Glutamatergic neuron (in vitro differentiated cells): ENCODE data around the gene KMT2E. TPM values are rescaled to one million over a fixed set of nuclear protein-coding genes. Genes with fewer than 3 reads are reported as not detected.
"Not testable (repeated sequence)": the region's sequence is repeated elsewhere in the genome, so short reads cannot be mapped to it uniquely, and the experiment has no call there.

Experiments used
- DNase-seq: peaks from one replicate; pipeline ENCODE4 v3.0.0; 2022
- H3K27ac Mint-ChIP-seq: one replicate; pipeline ENCODE4 v1.8.0; 2020; ENCODE audit warnings: mild to moderate bottlenecking, mixed read lengths, inconsistent platforms; ENCODE audit not compliant: unreplicated experiment
- H3K27me3 Mint-ChIP-seq: one replicate; pipeline ENCODE4 v1.8.0; 2020; ENCODE audit warnings: mild to moderate bottlenecking, moderate library complexity, mixed read lengths, inconsistent platforms; ENCODE audit not compliant: unreplicated experiment
- H3K36me3 Mint-ChIP-seq: one replicate; pipeline ENCODE4 v1.8.0; 2020; ENCODE audit warnings: mild to moderate bottlenecking, mixed read lengths, inconsistent platforms; ENCODE audit not compliant: unreplicated experiment
- H3K4me1 Mint-ChIP-seq: one replicate; pipeline ENCODE4 v1.8.0; 2020; ENCODE audit warnings: mild to moderate bottlenecking, low read depth, mixed read lengths, inconsistent platforms; ENCODE audit not compliant: unreplicated experiment
- H3K4me3 Mint-ChIP-seq: one replicate; pipeline ENCODE4 v1.8.0; 2020; ENCODE audit warnings: mild to moderate bottlenecking, mixed read lengths, inconsistent platforms; ENCODE audit not compliant: unreplicated experiment
- H3K9me3 Mint-ChIP-seq: one replicate; pipeline ENCODE4 v1.8.0; 2020; ENCODE audit warnings: mild to moderate bottlenecking, moderate library complexity, mixed read lengths, inconsistent platforms; ENCODE audit not compliant: unreplicated experiment
- CTCF ChIP-seq: fragments of 200-600 bp; sonication (generic); IDR thresholded peaks from one replicate; pipeline ENCODE4 v1.5.0; 2021; ENCODE audit not compliant: partially characterized antibody, unreplicated experiment
- total RNA-seq: library from RNA; stranded (reverse); fragmentation: NEBNext Ultra II Directional; extraction: Animal tissue kit (Norgen Biotek cat#: 25700); gene quantifications from one replicate; pipeline ENCODE4 v1.2.1, GENCODE V29; 2021; ENCODE audit not compliant: unreplicated experiment

KMT2E gene
- total RNA-seq, 1 donor from 2014 or later, result 126 TPM

GRCh38 chr7:104973909-104974415 is 40.0 kb upstream of the KMT2E start:
- TF ChIP-seq CTCF, result no peak
- Mint-ChIP-seq H3K4me3 (no peak overlapping the region), H3K9me3 (peaks cover 4% of the 10 kb centered on the region), H3K4me1 (peaks cover 39% of the 10 kb centered on the region), H3K36me3 (no peaks in the 10 kb centered on the region), H3K27ac (no peak overlapping the region), H3K27me3 (peaks cover 2% of the 10 kb centered on the region)
- no peak for DNase-seq

GRCh38 chr7:104975553-104975952 is 38.5 kb upstream of the KMT2E start:
- peaks cover 52% of the 10 kb centered on the region for H3K4me1 Mint-ChIP-seq
- H3K36me3 Mint-ChIP-seq, H3K27me3 Mint-ChIP-seq, H3K27ac Mint-ChIP-seq, H3K4me3 Mint-ChIP-seq, DNase-seq, H3K9me3 Mint-ChIP-seq: not testable (repeated sequence)

- Mint-ChIP-seq H3K4me3 (peak overlapping the region; percentile 36), H3K27ac (peak overlapping the region; percentile 89), H3K27me3 (no peaks in the 10 kb centered on the region), H3K36me3 (no peaks in the 10 kb centered on the region), H3K4me1 (peaks cover 52% of the 10 kb centered on the region), H3K9me3 (peaks cover 4% of the 10 kb centered on the region)
- no peak for TF ChIP-seq CTCF
- no peak for DNase-seq
These were observed 36.9 kb upstream of the KMT2E start for GRCh38 chr7:104976966-104977636.

- H3K4me1 Mint-ChIP-seq, result peaks cover 61% of the 10 kb centered on the region
- peaks cover 2% of the 10 kb centered on the region for H3K27me3 Mint-ChIP-seq
- H3K9me3 Mint-ChIP-seq, result peaks cover 8% of the 10 kb centered on the region
- H3K27ac Mint-ChIP-seq, result no peak overlapping the region
- H3K4me3 Mint-ChIP-seq, result no peak overlapping the region
- H3K36me3 Mint-ChIP-seq, result no peaks in the 10 kb centered on the region
- TF ChIP-seq CTCF, result no peak
- DNase-seq, result no peak
These were observed 35.5 kb upstream of the KMT2E start for GRCh38 chr7:104978460-104978859.

- no peak for DNase-seq
- Mint-ChIP-seq H3K27ac (peak overlapping the region; percentile 87), H3K4me3 (peak overlapping the region; percentile 61), H3K9me3 (peaks cover 15% of the 10 kb centered on the region), H3K4me1 (peaks cover 53% of the 10 kb centered on the region), H3K36me3 (no peaks in the 10 kb centered on the region), H3K27me3 (peaks cover 2% of the 10 kb centered on the region)
- TF ChIP-seq CTCF, result no peak
These were observed 34.7 kb upstream of the KMT2E start for GRCh38 chr7:104979167-104979841.
